T-helper 2 cell (primary cell): Measurements from ENCODE around the gene PDE2A.

Source experiments
- DNase-seq, 5 experiments: peaks; one replicate each; pipeline versions ENCODE4 v3.0.0 to v3.0.0-alpha.2; 2012 to 2022

PDE2A gene

GRCh38 chr11:72682858-72683243 lies 8.6 kb upstream of the PDE2A start:
- DNase-seq: no peak

DNA sequence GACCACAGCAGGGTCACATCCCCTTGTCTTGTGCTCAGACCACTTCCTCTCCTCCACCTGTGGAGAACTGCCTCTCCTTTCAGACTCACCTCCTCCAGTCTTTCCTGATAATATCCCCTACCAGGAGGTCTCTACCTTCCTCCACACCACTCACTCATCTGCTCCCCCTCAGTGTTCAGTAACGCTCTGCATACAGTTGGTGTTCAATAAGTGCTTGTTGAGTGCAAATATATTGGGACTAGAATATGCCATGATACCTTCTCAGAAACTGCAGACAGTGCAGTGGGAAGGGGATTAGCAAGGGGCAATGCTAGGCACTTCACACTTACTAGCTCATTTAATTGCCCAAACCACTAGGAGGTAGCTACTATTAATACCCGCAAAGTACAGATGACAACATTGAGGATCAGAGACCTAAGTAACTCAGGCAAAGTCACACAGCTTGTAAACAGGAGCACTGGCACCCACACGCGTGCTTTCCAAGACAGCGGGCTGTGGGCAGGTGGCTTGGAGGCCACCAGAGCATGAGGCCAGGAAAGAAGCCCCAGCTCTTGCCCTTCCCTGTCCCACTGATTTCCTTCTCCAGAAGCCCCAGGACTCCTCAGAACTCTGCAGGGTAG lies 8.1 kb upstream of the PDE2A start:
- no peak for DNase-seq

DNA sequence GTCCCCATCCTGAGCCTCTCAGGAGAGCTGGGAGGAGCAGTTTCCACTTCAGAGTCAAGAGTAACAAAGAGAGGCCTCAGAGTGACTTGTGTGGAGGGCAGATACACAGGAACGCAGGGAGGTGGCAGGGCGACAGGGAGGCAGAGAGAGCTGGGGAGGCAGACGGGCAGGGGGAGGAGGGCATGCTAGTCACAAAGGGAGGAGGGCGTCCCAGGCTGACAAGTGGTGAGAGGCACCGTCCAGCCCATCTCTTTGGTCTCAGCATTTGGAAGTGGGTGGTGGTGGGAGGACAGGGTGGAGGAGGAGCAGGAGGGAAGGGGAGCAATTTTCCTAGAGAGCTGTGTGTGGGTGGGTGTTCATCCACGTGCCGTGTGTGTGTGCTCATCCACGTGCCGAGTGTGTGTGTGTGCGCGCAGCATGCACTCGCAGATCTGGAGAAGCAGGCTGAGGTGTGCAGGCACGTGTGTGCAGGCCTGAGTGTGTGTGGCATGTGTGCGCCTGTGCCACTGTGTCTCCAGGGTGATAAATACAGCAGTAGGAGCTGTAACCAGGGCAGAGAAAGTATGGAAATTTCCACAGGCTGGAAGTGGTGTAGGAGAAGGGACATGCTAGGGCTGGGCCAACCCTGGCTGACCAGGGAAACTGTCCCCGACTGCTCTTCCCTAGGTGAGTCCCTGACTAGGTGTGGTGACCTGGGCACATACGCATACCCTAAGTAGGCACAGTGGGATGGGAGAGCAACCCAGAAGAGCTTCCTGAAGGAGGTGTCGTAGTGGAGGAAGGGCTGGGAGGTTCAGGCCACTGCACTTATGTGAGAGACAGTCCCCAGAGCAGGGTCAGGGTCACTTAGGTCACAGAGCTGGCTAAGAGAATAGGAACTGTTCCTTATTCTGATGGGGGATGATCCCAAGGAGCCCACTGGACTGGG lies 7.3 kb upstream of the PDE2A start:
- no peak for DNase-seq

GRCh38 chr11:72680624-72681158 lies 6.5 kb upstream of the PDE2A start:
- no peak for DNase-seq

- no peak for DNase-seq
These were observed 5.6 kb upstream of the PDE2A start for GRCh38 chr11:72679869-72680268.

- no peak for DNase-seq
These were observed 4.3 kb upstream of the PDE2A start for GRCh38 chr11:72678524-72678923.

- DNase-seq: peak; percentile 26 to 70 (median 37)
These were observed 2.7 kb upstream of the PDE2A start for GRCh38 chr11:72676861-72677341.

DNA sequence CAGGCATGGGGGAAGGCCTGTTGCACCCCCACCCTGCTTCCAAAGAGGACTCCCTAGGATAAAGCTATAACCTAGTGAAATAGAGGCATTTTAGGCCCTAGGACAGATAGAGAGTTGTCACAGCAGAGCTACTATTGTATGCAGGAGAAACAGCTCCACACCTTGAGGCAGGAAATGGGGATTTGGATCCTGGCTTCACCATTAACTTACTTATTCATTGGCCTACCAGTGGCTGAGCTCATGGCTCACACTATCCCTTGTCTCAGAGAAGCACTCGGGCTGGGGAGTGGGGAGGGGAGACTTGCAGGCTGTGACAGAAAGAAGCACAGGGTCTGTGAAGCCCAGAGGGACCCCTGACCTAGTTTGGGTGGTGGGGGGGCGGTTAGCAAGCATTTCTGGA lies 999 bp upstream of the PDE2A start:
- DNase-seq: no peak

GRCh38 chr11:72673284-72673942 lies 809 bp downstream of the PDE2A start:
- no peak for DNase-seq

DNA sequence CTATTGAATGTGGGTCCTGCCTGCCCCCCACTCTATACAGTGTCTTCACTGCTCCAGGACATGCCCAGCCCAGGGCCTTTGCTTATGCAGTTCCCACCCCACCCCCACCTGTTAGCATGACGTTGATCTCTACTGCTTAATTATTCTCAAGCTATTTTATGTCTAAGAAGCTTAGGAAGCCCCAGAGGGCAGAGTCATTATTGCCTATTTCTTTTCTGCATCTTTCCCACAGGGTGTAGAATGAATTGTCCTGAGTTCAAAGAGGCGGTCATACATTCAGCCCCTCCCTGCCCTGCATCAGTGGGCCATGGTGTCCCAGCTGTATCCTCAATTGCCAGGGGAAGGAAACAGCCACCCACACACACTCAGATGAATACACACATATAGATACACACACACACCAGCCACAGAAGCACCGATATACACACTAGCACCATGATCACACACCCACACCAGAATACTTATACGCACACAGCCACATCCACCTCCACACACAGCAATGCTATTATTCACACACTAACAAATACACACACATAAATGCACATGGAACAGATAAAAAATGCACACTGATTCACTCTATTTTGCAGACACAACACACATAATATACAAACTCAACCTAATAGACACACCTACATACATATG lies 1.5 kb downstream of the PDE2A start:
- no peak for DNase-seq

DNA sequence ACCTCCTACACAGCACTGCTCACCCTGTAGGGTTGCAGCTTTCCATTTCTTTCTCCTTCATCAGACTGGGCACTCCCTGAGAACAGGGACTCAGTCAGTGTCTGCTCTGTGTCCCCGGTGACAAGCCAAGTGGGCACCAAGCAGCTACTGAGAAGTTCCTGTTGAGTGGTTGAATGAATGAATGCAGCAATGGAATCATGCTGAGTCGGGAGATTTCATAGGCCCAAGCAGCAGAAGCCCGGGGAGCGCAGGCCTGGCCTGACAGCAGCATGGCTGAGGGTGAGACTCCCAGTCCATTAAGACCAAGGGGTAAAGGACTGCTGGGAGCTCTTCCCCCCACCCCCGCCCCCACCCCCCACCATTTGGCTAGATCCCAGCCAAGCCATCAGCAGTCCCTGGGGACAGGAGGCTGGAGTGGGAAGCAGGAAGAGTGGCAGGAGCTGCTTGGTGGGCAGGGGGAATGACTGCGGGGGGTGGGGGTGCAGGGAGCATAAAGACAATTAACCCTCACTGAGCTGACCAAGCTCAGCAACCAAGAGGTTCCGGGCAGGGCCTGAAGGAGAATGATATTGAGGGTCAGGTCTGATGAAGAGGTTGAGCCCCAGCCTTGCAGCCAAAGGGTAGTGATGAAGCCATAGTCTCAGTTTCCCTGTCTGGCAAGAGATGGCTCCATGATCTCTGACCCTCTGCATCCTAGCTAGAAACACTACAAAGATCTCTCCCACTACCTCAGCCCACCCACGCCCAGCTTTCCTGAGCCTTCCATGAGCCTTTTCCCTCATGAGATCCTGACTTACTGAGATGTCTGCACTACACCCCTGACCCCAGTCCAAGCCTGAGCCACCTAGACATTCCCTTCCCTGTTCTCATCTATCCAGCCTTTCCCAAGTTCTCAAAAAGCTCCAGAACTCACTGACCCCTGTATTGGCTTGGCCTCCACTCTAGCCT lies 2.8 kb downstream of the PDE2A start:
- DNase-seq: no peak

DNA sequence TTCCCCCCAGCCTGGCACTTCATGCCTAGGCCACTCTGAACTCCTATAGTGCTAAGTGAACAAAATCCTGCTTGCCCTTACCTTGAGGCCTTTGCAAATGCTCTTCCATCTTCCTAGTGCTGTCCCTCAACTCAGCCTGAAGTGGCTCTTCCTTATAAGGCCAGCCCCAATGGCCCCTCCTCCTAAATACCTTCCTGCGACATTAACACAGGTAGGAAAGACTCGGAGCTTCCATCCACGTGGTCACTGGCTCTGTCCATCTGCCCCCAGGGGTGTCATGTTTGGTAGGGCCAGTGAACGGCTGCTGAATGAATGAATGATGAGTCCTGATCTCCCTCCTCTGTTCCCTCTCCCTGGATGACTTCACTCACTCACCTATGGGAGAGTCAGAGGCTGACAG lies 4.2 kb downstream of the PDE2A start:
- DNase-seq: no peak

- no peak for DNase-seq
These were observed 4.7 kb downstream of the PDE2A start for GRCh38 chr11:72669527-72669926.

- peak in 2 of 5 experiments; percentile 28 to 90 for DNase-seq
These were observed 5.4 kb downstream of the PDE2A start for GRCh38 chr11:72668629-72669347.

DNA sequence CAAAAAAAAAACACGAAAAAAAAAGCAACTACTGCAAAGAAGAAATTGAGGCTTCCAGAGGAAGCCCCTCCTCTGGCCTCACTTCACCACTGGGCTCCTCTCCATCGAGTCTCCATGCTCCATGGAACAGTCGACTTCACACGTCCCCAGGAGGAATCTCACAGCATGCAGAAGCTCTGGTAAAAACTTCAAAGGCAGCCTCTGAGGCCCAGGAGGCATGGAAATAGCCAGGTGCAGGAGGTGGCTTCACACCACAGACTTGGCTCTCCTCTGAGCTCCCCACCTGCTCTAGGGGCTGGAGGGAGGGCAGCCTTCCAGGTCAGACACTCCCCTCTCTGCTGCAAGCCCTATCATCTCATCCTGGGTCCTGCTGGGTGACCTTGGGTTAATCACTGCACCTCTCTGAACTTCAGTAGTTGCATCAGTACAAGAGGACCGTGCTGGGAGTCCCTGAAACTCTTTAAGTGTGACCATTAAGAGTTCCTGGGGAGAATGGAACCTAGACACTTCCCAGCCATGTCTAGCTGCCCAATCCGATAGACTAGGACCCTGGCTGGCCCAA lies 8.2 kb downstream of the PDE2A start:
- DNase-seq: no peak

GRCh38 chr11:72662036-72662435 lies 12.2 kb downstream of the PDE2A start:
- no peak for DNase-seq

- DNase-seq: no peak
These were observed 12.7 kb downstream of the PDE2A start for GRCh38 chr11:72661486-72661885.

- DNase-seq: no peak
These were observed 15.1 kb downstream of the PDE2A start for GRCh38 chr11:72658989-72659640.

GRCh38 chr11:72657411-72658100 lies 16.7 kb downstream of the PDE2A start:
- no peak for DNase-seq
